OCI-LY1 (cell line): ENCODE data around the gene RGS10.
"Not testable (repeated sequence)": the region's sequence is repeated elsewhere in the genome, so short reads cannot be mapped to it uniquely, and the experiment has no call there.

Experiments used
- H2AFZ ChIP-seq: fragments of 200-600 bp; sonication (generic), shearing (Covaris generic); 2 replicates; pipeline ENCODE4 v1.6.0; 2014; ENCODE audit warnings: antibody characterized with exemption, mild to moderate bottlenecking, low read length
- H3F3A ChIP-seq: fragments of 200-600 bp; sonication (generic), shearing (Covaris generic); 2 replicates; pipeline ENCODE4 v1.6.0; 2014; ENCODE audit warnings: mild to moderate bottlenecking, antibody characterized with exemption, low read length, moderate library complexity; ENCODE audit not compliant: insufficient read depth
- H3K27ac ChIP-seq: fragments of 200-600 bp; sonication (generic); 2 replicates; pipeline ENCODE4 v1.5.1; 2014; ENCODE audit warnings: low read length, mixed run types, mild to moderate bottlenecking, low read depth; ENCODE audit not compliant: poor library complexity, severe bottlenecking
- H3K27me3 ChIP-seq: fragments of 200-600 bp; sonication (generic); 2 replicates; pipeline ENCODE4 v1.6.0; 2014; ENCODE audit warnings: antibody characterized with exemption, mild to moderate bottlenecking, low read length, moderate library complexity; ENCODE audit not compliant: insufficient read depth
- H3K36me3 ChIP-seq: fragments of 200-600 bp; sonication (generic); 2 replicates; pipeline ENCODE4 v1.6.1; 2014; ENCODE audit warnings: mild to moderate bottlenecking, antibody characterized with exemption, low read length, moderate library complexity, mixed read lengths; ENCODE audit not compliant: insufficient read depth
- H3K4me1 ChIP-seq: fragments of 200-600 bp; sonication (generic); 2 replicates; pipeline ENCODE4 v1.5.1; 2014; ENCODE audit warnings: mild to moderate bottlenecking, low read length, moderate library complexity; ENCODE audit not compliant: insufficient read depth, severe bottlenecking
- H3K4me2 ChIP-seq: fragments of 200-600 bp; sonication (generic), shearing (Covaris generic); 2 replicates; pipeline ENCODE4 v1.6.1; 2014; ENCODE audit warnings: low read length
- H3K4me3 ChIP-seq: fragments of 200-600 bp; sonication (generic); 2 replicates; pipeline ENCODE4 v1.5.1; 2014; ENCODE audit warnings: low read length, low read depth, mild to moderate bottlenecking, mixed read lengths; ENCODE audit not compliant: poor library complexity, severe bottlenecking
- H3K79me2 ChIP-seq: fragments of 200-600 bp; shearing (Covaris generic); 2 replicates; pipeline ENCODE4 v1.6.1; 2016; ENCODE audit warnings: mixed run types, low read length, mixed read lengths; ENCODE audit not compliant: insufficient read depth
- H3K9ac ChIP-seq: fragments of 200-600 bp; sonication (generic), shearing (Covaris generic); 2 replicates; pipeline ENCODE4 v1.6.1; 2014; ENCODE audit warnings: mild to moderate bottlenecking, low read length, mixed read lengths
- H3K9me2 ChIP-seq: fragments of 200-600 bp; sonication (generic), shearing (Covaris generic); 2 replicates; pipeline ENCODE4 v1.6.1; 2014; ENCODE audit warnings: low read depth, mild to moderate bottlenecking, low read length, mixed read lengths
- H3K9me3 ChIP-seq: fragments of 200-600 bp; shearing (Covaris generic); 2 replicates; pipeline ENCODE4 v1.6.1; 2014; ENCODE audit warnings: low read length, mixed read lengths
- H4K20me1 ChIP-seq: fragments of 200-600 bp; sonication (generic), shearing (Covaris generic); 2 replicates; pipeline ENCODE4 v1.6.0; 2016; ENCODE audit warnings: mild to moderate bottlenecking, low read length; ENCODE audit not compliant: insufficient read depth
- EZH2 ChIP-seq: fragments of 200-600 bp; sonication (generic), shearing (Covaris generic); IDR thresholded peaks from 2 replicates; pipeline ENCODE4 v1.8.0; 2017; ENCODE audit warnings: borderline replicate concordance, mixed run types, mild to moderate bottlenecking, antibody characterized with exemption, low read length, moderate library complexity, mixed read lengths
- TF ChIP-seq, protein P1 (sequence below): fragments of 200-600 bp; sonication (generic), shearing (Covaris generic); IDR thresholded peaks from 2 replicates; pipeline ENCODE4 v1.5.1; 2017; ENCODE audit warnings: mild to moderate bottlenecking, antibody characterized with exemption, low read length, moderate library complexity, mixed read lengths

Gene RGS10

DNA sequence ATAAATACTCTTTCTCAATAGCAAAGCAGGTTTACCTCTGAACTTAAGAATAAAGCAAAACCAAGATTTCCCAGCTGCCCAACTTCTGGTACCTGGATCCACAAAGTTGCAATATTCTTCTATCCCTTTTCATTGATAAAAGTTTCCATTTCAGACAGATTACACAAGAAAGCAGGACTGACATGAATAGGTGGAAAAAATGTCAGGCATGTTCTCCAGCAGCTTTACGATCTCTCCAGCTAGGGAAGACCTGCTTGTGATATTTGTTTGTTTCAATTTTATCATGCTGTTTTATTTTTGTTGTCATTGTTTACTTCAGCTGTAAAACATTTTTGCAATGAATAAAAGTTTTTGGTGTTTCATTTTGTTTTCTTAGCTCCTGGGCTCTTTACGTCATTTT lies 9.0 kb downstream of the RGS10 start:
- H3K9me3 ChIP-seq: no peaks in the 10 kb centered on the region
- H3K36me3 ChIP-seq: no peaks in the 10 kb centered on the region
- no peak overlapping the region for H3K4me2 ChIP-seq
- H3F3A ChIP-seq: no peaks in the 10 kb centered on the region
- no peak overlapping the region for H2AFZ ChIP-seq
- H3K4me3 ChIP-seq: no peak overlapping the region
- no peak overlapping the region for H3K9ac ChIP-seq
- no peaks in the 10 kb centered on the region for H3K79me2 ChIP-seq
- H3K4me1 ChIP-seq: no peaks in the 10 kb centered on the region
- H3K27ac ChIP-seq: no peak overlapping the region
- no peaks in the 10 kb centered on the region for H4K20me1 ChIP-seq
- no peak for TF ChIP-seq EZH2
- TF ChIP-seq, protein P1, sequence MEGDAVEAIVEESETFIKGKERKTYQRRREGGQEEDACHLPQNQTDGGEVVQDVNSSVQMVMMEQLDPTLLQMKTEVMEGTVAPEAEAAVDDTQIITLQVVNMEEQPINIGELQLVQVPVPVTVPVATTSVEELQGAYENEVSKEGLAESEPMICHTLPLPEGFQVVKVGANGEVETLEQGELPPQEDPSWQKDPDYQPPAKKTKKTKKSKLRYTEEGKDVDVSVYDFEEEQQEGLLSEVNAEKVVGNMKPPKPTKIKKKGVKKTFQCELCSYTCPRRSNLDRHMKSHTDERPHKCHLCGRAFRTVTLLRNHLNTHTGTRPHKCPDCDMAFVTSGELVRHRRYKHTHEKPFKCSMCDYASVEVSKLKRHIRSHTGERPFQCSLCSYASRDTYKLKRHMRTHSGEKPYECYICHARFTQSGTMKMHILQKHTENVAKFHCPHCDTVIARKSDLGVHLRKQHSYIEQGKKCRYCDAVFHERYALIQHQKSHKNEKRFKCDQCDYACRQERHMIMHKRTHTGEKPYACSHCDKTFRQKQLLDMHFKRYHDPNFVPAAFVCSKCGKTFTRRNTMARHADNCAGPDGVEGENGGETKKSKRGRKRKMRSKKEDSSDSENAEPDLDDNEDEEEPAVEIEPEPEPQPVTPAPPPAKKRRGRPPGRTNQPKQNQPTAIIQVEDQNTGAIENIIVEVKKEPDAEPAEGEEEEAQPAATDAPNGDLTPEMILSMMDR: no peak
- H3K9me2 ChIP-seq: no peaks in the 10 kb centered on the region
- no peaks in the 10 kb centered on the region for H3K27me3 ChIP-seq

DNA sequence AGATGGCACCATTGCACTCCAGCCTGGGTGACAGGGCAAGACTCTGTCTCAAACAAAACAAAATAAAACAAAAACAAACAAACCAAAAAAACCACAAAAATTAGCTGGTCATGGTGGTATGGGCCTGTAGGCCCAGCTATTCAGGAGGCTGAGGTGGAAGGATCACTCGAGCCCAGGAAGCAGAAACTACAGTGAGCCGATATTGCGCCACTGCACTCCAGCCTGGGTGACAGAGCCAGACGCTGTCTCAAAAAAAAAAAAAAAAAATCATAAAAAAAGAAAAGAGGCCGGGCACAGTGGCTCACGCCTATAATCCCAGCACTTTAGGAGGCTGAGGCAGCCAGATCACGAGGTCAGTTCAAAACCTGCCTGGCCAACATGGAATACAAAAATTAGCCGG lies 9.7 kb downstream of the RGS10 start:
- H3K9ac ChIP-seq, H3K79me2 ChIP-seq, H3K36me3 ChIP-seq, H3K4me2 ChIP-seq, H3K9me3 ChIP-seq, H3K27me3 ChIP-seq, H3K9me2 ChIP-seq, H3K27ac ChIP-seq, H4K20me1 ChIP-seq, H3F3A ChIP-seq, H3K4me3 ChIP-seq, H2AFZ ChIP-seq, H3K4me1 ChIP-seq: not testable (repeated sequence)

DNA sequence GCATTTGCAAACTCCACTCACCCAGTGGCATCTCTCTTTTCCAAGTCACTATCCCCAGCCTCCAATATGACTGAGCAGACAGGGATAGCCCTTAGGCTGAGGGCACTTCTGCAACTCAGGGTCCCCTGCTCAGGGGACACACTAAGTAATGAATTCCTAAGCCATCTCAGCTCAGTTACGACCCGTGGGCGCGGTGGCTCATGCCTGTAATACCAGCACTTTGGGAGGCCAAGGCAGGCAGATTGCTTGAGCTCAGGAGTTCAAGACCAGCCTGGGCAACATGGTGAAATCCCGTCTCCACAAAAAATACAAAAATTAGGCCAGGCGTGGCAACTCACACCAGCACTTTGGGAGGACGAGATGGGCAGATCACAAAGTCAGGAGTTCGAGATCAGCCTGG lies 10.3 kb downstream of the RGS10 start:
- H3K4me3 ChIP-seq, H2AFZ ChIP-seq, H4K20me1 ChIP-seq, H3K4me2 ChIP-seq, H3K4me1 ChIP-seq, H3K9me3 ChIP-seq, H3F3A ChIP-seq, H3K36me3 ChIP-seq, H3K79me2 ChIP-seq, H3K27ac ChIP-seq, H3K9me2 ChIP-seq, H3K9ac ChIP-seq, H3K27me3 ChIP-seq: not testable (repeated sequence)

DNA sequence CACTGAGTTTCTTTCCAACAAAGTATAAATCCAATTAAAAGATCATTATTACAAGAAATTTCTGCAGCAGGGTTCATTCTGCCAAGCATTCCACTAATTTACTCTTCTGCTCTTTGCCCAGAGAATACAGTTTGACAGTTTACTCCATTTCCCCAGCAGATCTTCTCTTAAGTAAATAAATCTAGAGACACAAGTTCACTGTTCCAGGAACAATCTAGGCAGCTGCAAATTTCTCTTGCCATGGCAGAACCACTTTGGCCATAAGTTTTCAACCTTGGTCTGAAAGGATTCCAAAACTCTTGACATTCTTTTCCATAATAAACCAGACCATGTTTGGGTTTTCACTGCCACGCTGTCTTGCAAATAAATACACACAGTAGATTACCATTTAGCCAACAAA lies 11.5 kb downstream of the RGS10 start:
- Histone ChIP-seq H3K79me2 (no peaks in the 10 kb centered on the region), H3K9ac (no peak overlapping the region), H3K27ac (no peak overlapping the region), H4K20me1 (no peaks in the 10 kb centered on the region), H3K27me3 (0 out of 2 replicates have a peak, but pooled peaks cover 3% of the 10 kb centered on the region), H3K4me3 (no peak overlapping the region), H3K9me3 (no peaks in the 10 kb centered on the region), H3K4me2 (no peak overlapping the region), H3K36me3 (no peaks in the 10 kb centered on the region), H3F3A (no peaks in the 10 kb centered on the region), H3K9me2 (no peaks in the 10 kb centered on the region), H2AFZ (no peak overlapping the region), H3K4me1 (no peaks in the 10 kb centered on the region)
- TF ChIP-seq EZH2: no peak
- TF ChIP-seq, protein P1: no peak

DNA sequence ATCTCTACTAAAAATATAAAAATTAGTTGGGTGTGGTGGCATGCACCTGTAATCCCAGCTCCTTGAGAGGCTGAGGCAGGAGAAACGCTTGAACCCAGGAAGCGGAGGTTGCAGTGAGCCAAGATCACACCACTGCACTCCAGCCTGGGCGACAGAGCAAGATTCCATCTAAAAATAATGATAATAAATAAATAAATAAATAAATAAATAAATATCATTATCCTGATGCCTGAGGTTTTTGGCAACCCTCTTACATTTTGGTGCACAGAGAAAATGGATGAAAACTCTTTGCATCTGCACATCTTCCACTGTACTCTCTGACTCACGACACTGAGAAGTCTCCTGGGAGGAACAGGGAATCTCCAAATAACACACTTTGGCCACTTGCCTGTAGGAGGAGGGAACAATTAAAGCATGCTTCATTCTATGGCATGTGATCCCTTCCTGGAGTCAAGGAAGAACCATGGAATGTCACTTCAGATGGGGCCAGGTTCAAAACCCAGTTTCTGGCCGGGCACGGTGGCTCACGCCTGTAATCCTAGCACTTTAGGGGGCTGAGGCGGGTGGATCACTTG lies 13.8 kb downstream of the RGS10 start:
- not testable (repeated sequence) for H3K4me3 ChIP-seq, H3K9ac ChIP-seq, H3K9me2 ChIP-seq, H4K20me1 ChIP-seq, H3K36me3 ChIP-seq, H3K4me2 ChIP-seq, H3F3A ChIP-seq, H3K4me1 ChIP-seq, H3K27me3 ChIP-seq, H3K27ac ChIP-seq, H3K79me2 ChIP-seq, H3K9me3 ChIP-seq, H2AFZ ChIP-seq
